Body of pancreas (tissue), 4 donors: ENCODE results near the gene TNXB. TPM values are rescaled to one million over a fixed set of nuclear protein-coding genes. Genes with fewer than 3 reads are reported as not detected.

Experiments used
- ATAC-seq: fragments of 150-250 bp; one replicate; pipeline ENCODE4 v1.9.1; 2016
- DNase-seq, 4 donors: peaks; one replicate each; pipeline ENCODE4 v3.0.0-alpha.2; 2019
- H3K27ac ChIP-seq, 4 donors: fragments of 200-600 bp; sonication (generic); 1 replicate in 3 of 4; 2 replicates in 1 of 4; pipeline versions ENCODE4 v1.5.1 to v1.6.1; 2016 to 2019; ENCODE audit warnings: mild to moderate bottlenecking in 1 of 4, mixed read lengths in 1 of 4, moderate library complexity in 1 of 4
- H3K27me3 ChIP-seq, 2 donors: fragments of 200-600 bp; sonication (generic); one replicate each; pipeline ENCODE4 v1.6.0; 2016; ENCODE audit warnings: mild to moderate bottlenecking in 1 of 2
- H3K36me3 ChIP-seq, 2 donors: fragments of 200-600 bp; sonication (generic); replicated peaks in 1 of 2; 2 replicates each; pipeline ENCODE4 v1.5.1; 2016; ENCODE audit warnings: low read depth in 2 of 2; ENCODE audit not compliant: insufficient read depth in 1 of 2
- H3K4me1 ChIP-seq: fragments of 200-600 bp; sonication (generic); one replicate; pipeline ENCODE4 v1.6.0; 2016
- H3K4me3 ChIP-seq, 2 donors: fragments of 200-600 bp; sonication (generic); 1 replicate in 1 of 2; 2 replicates in 1 of 2; pipeline ENCODE4 v1.5.1; 2016 to 2019
- H3K9me3 ChIP-seq, 3 donors: fragments of 200-600 bp; sonication (generic); 1 replicate in 2 of 3; 2 replicates in 1 of 3; pipeline ENCODE4 v1.5.1; 2016
- POLR2A ChIP-seq, 3 donors: fragments of 450-650 bp; IDR thresholded peaks; one replicate each; pipeline ENCODE4 v1.6.1; 2016; ENCODE audit warnings: antibody characterized with exemption in 3 of 3, mild to moderate bottlenecking in 2 of 3
- WGBS, 2 donors: methylation state at CpG; one replicate each; pipeline ENCODE4 v1.1.5; 2017; 5-methylcytosine and 5-hydroxymethylcytosine counted together
- intact Hi-C: fragments of 100-400 bp; cut with DNase I; formaldehyde crosslinking; loops from one replicate; pipeline ENCODE4 v1.15.1; 2023
- total RNA-seq, 2 donors: library from RNA; depleted of rRNA; stranded (reverse); fragments of >200 nt; gene quantifications; one replicate each; pipeline ENCODE4 v1.1.0, GENCODE V29; 2016
- TF ChIP-seq, protein P1 (sequence below), 7 experiments: fragments of 450-650 bp in 4 of 7; fragments of 200-600 bp in 3 of 7; sonication (generic) in 3 of 7; IDR thresholded peaks; one replicate each; pipeline ENCODE4 v1.5.1; 2016 to 2019; ENCODE audit warnings: antibody characterized with exemption in 7 of 7

Gene TNXB
- total RNA-seq, 2 donors from 2014 or later: 24.9 to 36.6 TPM

DNA sequence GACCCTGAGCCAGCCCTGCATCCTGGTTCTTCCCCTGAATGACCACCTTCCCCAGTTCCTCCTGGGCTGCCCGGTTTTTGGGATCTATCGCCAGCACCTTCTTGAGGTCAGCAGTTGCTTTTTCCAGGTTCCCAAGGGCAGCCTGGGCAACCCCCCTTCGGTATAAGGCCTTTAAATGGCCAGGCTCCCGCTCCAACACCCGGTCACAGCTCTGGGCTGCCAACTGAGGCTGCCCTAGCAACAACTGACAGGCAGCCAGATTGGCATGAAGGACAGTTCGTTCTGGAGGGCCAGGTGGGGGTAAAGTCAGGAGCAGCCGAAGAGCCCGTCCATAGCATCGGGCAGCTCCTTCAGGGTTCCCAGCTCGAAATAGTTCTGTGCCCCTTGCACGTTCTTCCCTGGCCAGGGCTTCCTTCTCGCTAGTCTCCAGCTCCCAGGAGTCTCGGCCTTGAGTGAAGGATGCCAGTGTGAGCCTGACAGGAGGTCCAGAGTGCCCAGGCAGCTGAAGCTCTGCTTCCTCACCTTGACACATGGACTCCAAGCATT lies 19.7 kb upstream of the TNXB start:
- DNase-seq: no peak
- 75 to 78% methylated on average over 11 to 13 of the region's 13 CpGs for WGBS, 2 donors
- ATAC-seq: no peak
- TF ChIP-seq, protein P1, sequence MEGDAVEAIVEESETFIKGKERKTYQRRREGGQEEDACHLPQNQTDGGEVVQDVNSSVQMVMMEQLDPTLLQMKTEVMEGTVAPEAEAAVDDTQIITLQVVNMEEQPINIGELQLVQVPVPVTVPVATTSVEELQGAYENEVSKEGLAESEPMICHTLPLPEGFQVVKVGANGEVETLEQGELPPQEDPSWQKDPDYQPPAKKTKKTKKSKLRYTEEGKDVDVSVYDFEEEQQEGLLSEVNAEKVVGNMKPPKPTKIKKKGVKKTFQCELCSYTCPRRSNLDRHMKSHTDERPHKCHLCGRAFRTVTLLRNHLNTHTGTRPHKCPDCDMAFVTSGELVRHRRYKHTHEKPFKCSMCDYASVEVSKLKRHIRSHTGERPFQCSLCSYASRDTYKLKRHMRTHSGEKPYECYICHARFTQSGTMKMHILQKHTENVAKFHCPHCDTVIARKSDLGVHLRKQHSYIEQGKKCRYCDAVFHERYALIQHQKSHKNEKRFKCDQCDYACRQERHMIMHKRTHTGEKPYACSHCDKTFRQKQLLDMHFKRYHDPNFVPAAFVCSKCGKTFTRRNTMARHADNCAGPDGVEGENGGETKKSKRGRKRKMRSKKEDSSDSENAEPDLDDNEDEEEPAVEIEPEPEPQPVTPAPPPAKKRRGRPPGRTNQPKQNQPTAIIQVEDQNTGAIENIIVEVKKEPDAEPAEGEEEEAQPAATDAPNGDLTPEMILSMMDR (IDR thresholded peaks at IDR 0.05): no peak
- TF ChIP-seq POLR2A (IDR thresholded peaks at IDR 0.05): no peak
- Histone ChIP-seq H3K4me1 (peaks cover 38% of the 10 kb centered on the region), H3K36me3 (peaks cover 0 to 3% of the 10 kb centered on the region in 2 donors), H3K27me3 (no peaks in the 10 kb centered on the region), H3K27ac (peak overlapping the region in 3 of 4 donors; percentile 78 to 95 (median 93)), H3K4me3 (peak overlapping the region in 1 of 2 donors; percentile 40), H3K9me3 (no peaks in the 10 kb centered on the region)
- intact Hi-C loops: no loop called here

DNA sequence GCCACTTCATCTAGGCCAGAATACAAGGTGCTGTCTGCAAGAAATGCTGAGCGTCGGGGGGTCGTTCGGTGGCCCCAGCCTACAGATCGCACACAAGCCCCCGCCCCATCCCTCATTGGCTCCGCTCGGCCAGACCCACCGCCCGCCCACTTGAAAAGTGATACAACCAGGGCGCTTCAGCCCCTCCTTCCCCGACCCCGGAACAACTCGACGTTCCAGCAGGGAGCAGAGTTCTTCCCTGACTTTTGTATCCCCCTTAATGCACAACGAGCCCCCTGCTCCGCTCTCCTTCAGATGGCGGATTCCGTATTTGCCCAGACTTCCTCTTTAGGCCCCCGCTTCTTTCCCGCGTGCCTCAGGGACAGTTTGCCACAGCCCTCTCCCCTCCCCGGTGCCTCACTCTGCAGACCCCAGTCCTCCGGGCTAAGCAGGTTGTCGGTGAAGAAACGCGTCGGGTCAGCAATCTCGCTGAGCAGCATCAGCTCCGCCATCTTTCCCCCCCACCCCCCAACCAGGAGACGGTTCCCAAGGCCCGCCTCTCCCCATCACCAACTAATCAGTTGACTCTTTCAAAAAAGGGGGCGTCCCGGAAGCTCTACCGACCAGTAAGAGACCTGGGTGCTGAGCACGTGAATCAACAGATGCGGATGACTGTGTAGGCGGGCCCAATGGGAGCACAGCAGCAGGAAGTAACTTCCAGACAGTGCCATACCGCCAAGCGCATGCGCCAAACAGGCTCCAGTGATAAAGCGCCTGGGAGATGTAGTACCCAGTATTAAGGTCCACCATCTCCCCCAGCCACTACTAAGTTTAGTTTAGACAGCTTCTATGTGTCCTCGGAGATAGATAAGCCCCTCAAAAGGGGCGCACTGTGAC lies 18.8 kb upstream of the TNXB start, which contains the start of gene ATF6B:
Gene ATF6B (minus strand): TSS at position 530 of the 876 bp plus-strand sequence. CDS start 39 bp downstream, at position 491.
- Histone ChIP-seq H3K9me3 (no peaks in the 10 kb centered on the region), H3K4me1 (peaks cover 38% of the 10 kb centered on the region), H3K27ac (peak within 1 kb of the TSS; percentile 68 to 95 (median 86)), H3K36me3 (peaks cover 0 to 3% of the 10 kb centered on the region in 2 donors), H3K27me3 (no peaks in the 10 kb centered on the region), H3K4me3 (peak within 1 kb of the TSS; percentile 72 to 88)
- intact Hi-C loops: no loop called here
- 1% methylated on average over 35 to 44 of the region's 44 CpGs for WGBS, 2 donors
- ATAC-seq (peak; percentile 91), DNase-seq (peak; percentile 98 to 100 (median 100))
- TF ChIP-seq, protein P1 (IDR thresholded peaks at IDR 0.05): no peak
- TF ChIP-seq POLR2A (IDR thresholded peaks at IDR 0.05): peak in 2 of 3 donors; percentile 76 to 81

DNA sequence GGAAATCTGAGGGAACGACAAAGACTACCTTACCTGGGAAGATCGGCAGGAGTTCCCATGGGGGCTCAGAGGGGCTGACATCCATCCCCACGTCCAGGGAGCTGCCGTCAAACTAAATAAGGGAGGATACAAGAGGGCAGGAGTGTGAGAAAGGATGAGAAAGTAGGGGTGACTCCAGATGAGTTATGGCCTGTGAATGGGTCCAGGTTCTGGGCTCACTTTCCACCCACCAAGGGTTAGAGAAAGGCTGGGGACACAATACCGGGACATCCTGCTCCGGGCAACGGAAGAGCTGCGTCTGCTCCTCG lies 18.2 kb upstream of the TNXB start:
- WGBS, 2 donors: 6 to 8% methylated on average over 8 to 9 of the region's 9 CpGs
- peaks cover 38% of the 10 kb centered on the region for H3K4me1 ChIP-seq
- no peak for ATAC-seq
- H3K27ac ChIP-seq: peak overlapping the region; percentile 23 to 86 (median 74)
- no peak for DNase-seq
- H3K4me3 ChIP-seq: peak overlapping the region; percentile 72 to 88
- TF ChIP-seq, protein P1 (IDR thresholded peaks at IDR 0.05): no peak
- no peak for TF ChIP-seq POLR2A (IDR thresholded peaks at IDR 0.05)
- H3K9me3 ChIP-seq: no peaks in the 10 kb centered on the region
- intact Hi-C loops: no loop called here
- H3K27me3 ChIP-seq: no peaks in the 10 kb centered on the region
- H3K36me3 ChIP-seq: peaks cover 0 to 3% of the 10 kb centered on the region in 2 donors

DNA sequence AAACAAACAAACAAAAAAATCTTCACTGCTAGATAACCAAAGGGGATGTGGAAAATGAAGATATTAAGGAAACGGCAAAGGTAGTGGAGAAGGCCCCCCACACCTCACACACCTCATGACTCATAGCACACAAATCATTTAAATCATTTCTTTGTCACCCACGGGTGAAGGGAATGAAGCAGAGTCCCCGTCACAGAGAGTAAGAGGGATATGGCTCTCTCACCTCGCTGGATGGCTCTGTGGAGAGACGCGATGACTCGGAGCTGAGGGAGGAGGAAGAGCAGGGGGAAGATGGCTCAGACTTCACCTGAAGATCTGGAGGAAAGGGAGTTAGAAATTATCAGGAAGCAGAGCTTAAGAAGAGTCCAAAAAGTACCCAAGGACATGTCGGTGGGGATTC lies 17.7 kb upstream of the TNXB start:
- H3K36me3 ChIP-seq: peaks cover 0 to 3% of the 10 kb centered on the region in 2 donors
- ATAC-seq: no peak

More for the DNA sequence above, 17.7 kb upstream of the TNXB start:
- no peak for DNase-seq
- TF ChIP-seq, protein P1 (IDR thresholded peaks at IDR 0.05): no peak
- no peak for TF ChIP-seq POLR2A (IDR thresholded peaks at IDR 0.05)
- intact Hi-C loops: no loop called here
- no peaks in the 10 kb centered on the region for H3K27me3 ChIP-seq
- 39 to 52% methylated on average over 8 of the region's 8 CpGs for WGBS, 2 donors
- H3K9me3 ChIP-seq: no peaks in the 10 kb centered on the region
- no peak overlapping the region for H3K27ac ChIP-seq
- peaks cover 38% of the 10 kb centered on the region for H3K4me1 ChIP-seq
- no peak overlapping the region for H3K4me3 ChIP-seq
